Fibroblast of lung (primary cell): ENCODE results near the gene ECEL1. TPM values are rescaled to one million over a fixed set of nuclear protein-coding genes. Genes with fewer than 3 reads are reported as not detected.

Experiments used
- DNase-seq, 2 donors: peaks; one replicate each; pipeline versions ENCODE4 v3.0.0 to v3.0.0-alpha.2; 2010; ENCODE audit warnings: low read depth in 2 of 2
- H2AFZ ChIP-seq: 2 replicates; pipeline ENCODE4 v1.5.1; 2012; ENCODE audit warnings: low read length, control low read depth, inconsistent platforms
- H3K27ac ChIP-seq: 2 replicates; pipeline ENCODE4 v1.5.1; 2011; ENCODE audit warnings: low read length, control low read depth; ENCODE audit not compliant: insufficient read depth
- H3K27me3 ChIP-seq: 2 replicates; pipeline ENCODE4 v1.5.1; 2011; ENCODE audit warnings: mild to moderate bottlenecking, low read length; ENCODE audit not compliant: control insufficient read depth, insufficient read depth
- H3K36me3 ChIP-seq: 2 replicates; pipeline ENCODE4 v1.5.1; 2011; ENCODE audit warnings: low read length; ENCODE audit not compliant: control insufficient read depth, insufficient read depth
- H3K4me1 ChIP-seq: 2 replicates; pipeline ENCODE4 v1.5.1; 2011; ENCODE audit warnings: low read length; ENCODE audit not compliant: control insufficient read depth, insufficient read depth; ENCODE audit errors: extremely low read depth
- H3K4me2 ChIP-seq: 2 replicates; pipeline ENCODE4 v1.5.1; 2011; ENCODE audit warnings: low read length, control low read depth; ENCODE audit not compliant: insufficient read depth; ENCODE audit errors: extremely low read depth
- H3K4me3 ChIP-seq, 4 experiments: fragments of 200-600 bp in 1 of 4; sonication (generic) in 1 of 4; replicated peaks in 1 of 4; 2 replicates each; pipeline ENCODE4 v1.5.1; 2011 to 2016; ENCODE audit warnings: low read length in 4 of 4, low read depth in 3 of 4, mild to moderate bottlenecking in 3 of 4, control low read depth in 2 of 4, inconsistent platforms in 1 of 4, mixed read lengths in 1 of 4; ENCODE audit not compliant: insufficient read depth in 1 of 4; ENCODE audit errors: control extremely low read depth in 1 of 4
- H3K79me2 ChIP-seq: 2 replicates; pipeline ENCODE4 v1.5.1; 2012; ENCODE audit warnings: mild to moderate bottlenecking, low read length, inconsistent platforms; ENCODE audit not compliant: control insufficient read depth, insufficient read depth
- H3K9ac ChIP-seq: 2 replicates; pipeline ENCODE4 v1.5.1; 2011; ENCODE audit warnings: mild to moderate bottlenecking, low read length, control low read depth; ENCODE audit not compliant: insufficient read depth
- H3K9me3 ChIP-seq: 2 replicates; pipeline ENCODE4 v1.5.1; 2012; ENCODE audit warnings: low read depth, low read length; ENCODE audit not compliant: control insufficient read depth, insufficient read depth
- H4K20me1 ChIP-seq: 2 replicates; pipeline ENCODE4 v1.5.1; 2011; ENCODE audit warnings: low read length; ENCODE audit not compliant: control insufficient read depth, insufficient read depth; ENCODE audit errors: extremely low read depth
- CTCF ChIP-seq, 2 donors: IDR thresholded peaks in 1 of 2; conservative IDR thresholded peaks in 1 of 2; 1 replicate in 1 of 2; 2 replicates in 1 of 2; pipeline ENCODE4 v1.5.1; 2011 to 2012; ENCODE audit warnings: low read length in 2 of 2, control low read depth in 1 of 2, inconsistent platforms in 1 of 2, low read depth in 1 of 2, mild to moderate bottlenecking in 1 of 2
- EZH2 ChIP-seq: IDR thresholded peaks from 2 replicates; pipeline ENCODE4 v1.5.1; 2012; ENCODE audit warnings: low read length, control low read depth, mild to moderate bottlenecking; ENCODE audit errors: missing control alignments
- polyA plus RNA-seq, 2 donors: library from polyadenylated mRNA; depleted of rRNA in 1 of 2; stranded (reverse) in 1 of 2; unstranded in 1 of 2; fragments of >200 nt; gene quantifications; 2 replicates each; pipeline ENCODE4 v1.2.1, GENCODE V29; 2011 to 2012; ENCODE audit warnings: missing spikeins in 1 of 2
- total RNA-seq: library from RNA; depleted of rRNA; stranded (reverse); fragments of >200 nt; gene quantifications from 2 replicates; pipeline ENCODE4 v1.2.1, GENCODE V29; 2014

Gene ECEL1
- total and polyA plus RNA-seq, 2 donors (not counting 1 experiment from before 2014, with no cell fraction given): not detected

- H3K36me3 ChIP-seq: no peaks in the 10 kb centered on the region
- H3K4me1 ChIP-seq: no peaks in the 10 kb centered on the region
- TF ChIP-seq CTCF (conservative IDR thresholded peaks at IDR 0.05 in 1 of 2, IDR thresholded peaks at IDR 0.05 in 1 of 2; ENCODE audit: low read depth in 1 of 2, low read length in 2 of 2) (no peak), EZH2 (no peak)
- DNase-seq: no peak
- H3K4me3 ChIP-seq: no peak overlapping the region
- H3K4me2 ChIP-seq: no peak overlapping the region
- H3K79me2 ChIP-seq: no peaks in the 10 kb centered on the region
- peaks cover 21% of the 10 kb centered on the region for H3K27me3 ChIP-seq
- no peak overlapping the region for H2AFZ ChIP-seq
- no peaks in the 10 kb centered on the region for H3K9me3 ChIP-seq
- H3K27ac ChIP-seq: no peak overlapping the region
- H4K20me1 ChIP-seq: no peaks in the 10 kb centered on the region
- H3K9ac ChIP-seq: no peak overlapping the region
Measured at GRCh38 chr2:232485757-232486557, 1.7 kb downstream of the ECEL1 start.

DNA sequence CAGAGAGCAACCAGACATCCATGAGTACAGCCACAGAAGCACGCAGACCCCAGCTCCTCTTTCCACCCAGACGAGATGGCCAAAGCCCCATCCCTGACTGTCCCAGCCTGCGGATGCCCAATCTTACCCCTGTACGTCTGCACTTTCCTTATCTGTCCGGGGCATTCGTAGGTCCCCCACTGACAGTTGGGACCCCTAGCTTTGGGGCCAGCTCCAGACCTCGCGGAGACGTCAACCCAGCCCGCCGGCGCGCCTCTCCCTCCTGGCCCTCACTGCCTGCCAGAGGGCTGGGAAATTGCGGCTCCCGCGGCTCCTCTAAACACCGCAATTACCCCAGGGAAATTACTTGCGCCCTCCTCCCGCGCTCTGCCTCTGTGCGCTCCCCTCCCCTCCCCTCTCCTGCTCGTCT lies 2.3 kb downstream of the ECEL1 start:
- no peak overlapping the region for H3K27ac ChIP-seq
- H3K27me3 ChIP-seq: peaks cover 21% of the 10 kb centered on the region
- no peak for DNase-seq
- H3K79me2 ChIP-seq: no peaks in the 10 kb centered on the region
- no peaks in the 10 kb centered on the region for H3K4me1 ChIP-seq
- no peak overlapping the region for H3K9ac ChIP-seq
- H2AFZ ChIP-seq: no peak overlapping the region
- no peak overlapping the region for H3K4me3 ChIP-seq
- H3K36me3 ChIP-seq: no peaks in the 10 kb centered on the region
- no peaks in the 10 kb centered on the region for H4K20me1 ChIP-seq
- no peak overlapping the region for H3K4me2 ChIP-seq
- no peaks in the 10 kb centered on the region for H3K9me3 ChIP-seq
- TF ChIP-seq EZH2 (peak; percentile 33), CTCF (conservative IDR thresholded peaks at IDR 0.05 in 1 of 2, IDR thresholded peaks at IDR 0.05 in 1 of 2; ENCODE audit: low read depth in 1 of 2, low read length in 2 of 2) (no peak)

DNA sequence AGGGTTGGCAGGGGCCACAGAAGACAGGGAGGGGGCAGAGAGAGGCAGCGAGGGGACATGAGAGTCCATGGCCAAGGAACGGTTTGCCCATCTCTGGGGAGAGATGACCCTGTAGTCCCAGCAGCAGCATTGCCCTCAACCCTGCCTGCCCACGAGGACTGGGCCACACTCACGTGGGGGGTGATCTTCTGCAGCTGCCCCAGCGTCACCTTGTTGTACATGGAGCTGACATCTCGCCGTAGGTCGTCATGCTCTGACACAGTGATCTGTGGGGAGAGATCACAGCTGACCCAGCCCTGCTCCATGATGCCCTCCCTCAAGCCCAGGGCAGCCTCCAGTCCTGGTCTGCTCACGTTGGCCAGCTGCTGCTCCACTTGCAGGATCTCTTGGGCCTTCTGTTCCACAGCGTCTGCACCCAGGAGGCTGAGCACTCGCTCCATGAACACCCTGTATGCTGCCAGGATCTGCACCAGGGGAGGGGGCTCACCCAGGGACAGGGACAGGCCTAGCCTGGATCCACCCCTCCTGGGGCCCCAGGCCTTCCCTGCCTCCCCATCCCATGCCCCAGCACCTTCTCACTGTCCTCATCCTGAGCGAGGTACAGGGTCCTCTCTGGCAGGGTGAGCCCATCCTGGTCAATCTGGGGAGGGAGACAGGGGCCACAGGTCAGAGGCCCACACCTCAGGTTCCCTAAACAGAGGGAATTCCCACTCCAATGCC lies 2.8 kb downstream of the ECEL1 start:
- DNase-seq: no peak
- H2AFZ ChIP-seq: no peak overlapping the region
- H3K9ac ChIP-seq: no peak overlapping the region
- no peaks in the 10 kb centered on the region for H3K4me1 ChIP-seq
- no peaks in the 10 kb centered on the region for H3K9me3 ChIP-seq
- no peak overlapping the region for H3K4me2 ChIP-seq
- peaks cover 21% of the 10 kb centered on the region for H3K27me3 ChIP-seq
- H3K27ac ChIP-seq: no peak overlapping the region
- H3K79me2 ChIP-seq: no peaks in the 10 kb centered on the region
- no peak overlapping the region for H3K4me3 ChIP-seq
- H3K36me3 ChIP-seq: no peaks in the 10 kb centered on the region
- no peak for TF ChIP-seq EZH2
- TF ChIP-seq CTCF (conservative IDR thresholded peaks at IDR 0.05 in 1 of 2, IDR thresholded peaks at IDR 0.05 in 1 of 2; ENCODE audit: low read depth in 1 of 2, low read length in 2 of 2): no peak
- no peaks in the 10 kb centered on the region for H4K20me1 ChIP-seq
